ENCODE data around the gene GIPC3. TPM values are rescaled to one million over a fixed set of nuclear protein-coding genes. Genes with fewer than 3 reads are reported as not detected.

Gene GIPC3
- total RNA-seq, 2 experiments from 2014 or later, result 1.1 TPM

- H3K27me3 Mint-ChIP-seq, result no peaks in the 10 kb centered on the region
- no peak overlapping the region for H3K27ac ChIP-seq (ENCODE audit: low read depth in 1 of 2, low read length in 2 of 2)
- no peaks in the 10 kb centered on the region for H3K27me3 ChIP-seq (ENCODE audit: control insufficient read depth in 1 of 2, insufficient read depth in 2 of 2, low read length in 2 of 2)
- intact Hi-C loops (cut with DNase I, micrococcal nuclease), result no loop called here
- H3K9me3 Mint-ChIP-seq, result no peaks in the 10 kb centered on the region
- ATAC-seq (ENCODE audit: poor library complexity) (peak; percentile 16), DNase-seq (no peak)
- H3K27ac Mint-ChIP-seq, result peak overlapping the region; percentile 42
- peaks cover 46% of the 10 kb centered on the region for H3K36me3 Mint-ChIP-seq (ENCODE audit: low read depth)
- H3K36me3 ChIP-seq (ENCODE audit: insufficient read depth, low read length), result peaks cover 30% of the 10 kb centered on the region
- POLR2A ChIA-PET, result interaction anchor here (0.7 to 1.2 kb wide), 2 partner anchors 16 to 37 kb away, joined by 3 read pairs; no protein-coding TSS in a partner anchor
- H3K9me3 ChIP-seq (ENCODE audit: control insufficient read depth in 1 of 2, insufficient read depth in 1 of 2, low read length in 2 of 2), result peaks cover 0 to 10% of the 10 kb centered on the region in 2 experiments
- no peaks in the 10 kb centered on the region for H3K4me1 ChIP-seq (ENCODE audit: insufficient read depth, low read length)
- H3K4me3 ChIP-seq (ENCODE audit: low read length), result no peak overlapping the region
- CTCF ChIA-PET, result no interaction called here
- no peaks in the 10 kb centered on the region for H3K4me1 Mint-ChIP-seq (ENCODE audit: low read depth)
- TF ChIP-seq, protein P1, sequence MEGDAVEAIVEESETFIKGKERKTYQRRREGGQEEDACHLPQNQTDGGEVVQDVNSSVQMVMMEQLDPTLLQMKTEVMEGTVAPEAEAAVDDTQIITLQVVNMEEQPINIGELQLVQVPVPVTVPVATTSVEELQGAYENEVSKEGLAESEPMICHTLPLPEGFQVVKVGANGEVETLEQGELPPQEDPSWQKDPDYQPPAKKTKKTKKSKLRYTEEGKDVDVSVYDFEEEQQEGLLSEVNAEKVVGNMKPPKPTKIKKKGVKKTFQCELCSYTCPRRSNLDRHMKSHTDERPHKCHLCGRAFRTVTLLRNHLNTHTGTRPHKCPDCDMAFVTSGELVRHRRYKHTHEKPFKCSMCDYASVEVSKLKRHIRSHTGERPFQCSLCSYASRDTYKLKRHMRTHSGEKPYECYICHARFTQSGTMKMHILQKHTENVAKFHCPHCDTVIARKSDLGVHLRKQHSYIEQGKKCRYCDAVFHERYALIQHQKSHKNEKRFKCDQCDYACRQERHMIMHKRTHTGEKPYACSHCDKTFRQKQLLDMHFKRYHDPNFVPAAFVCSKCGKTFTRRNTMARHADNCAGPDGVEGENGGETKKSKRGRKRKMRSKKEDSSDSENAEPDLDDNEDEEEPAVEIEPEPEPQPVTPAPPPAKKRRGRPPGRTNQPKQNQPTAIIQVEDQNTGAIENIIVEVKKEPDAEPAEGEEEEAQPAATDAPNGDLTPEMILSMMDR (IDR thresholded peaks at IDR 0.05), result no peak
- no peak overlapping the region for H3K4me3 Mint-ChIP-seq
Measured at GRCh38 chr19:3538258-3538929, 46.9 kb upstream of the GIPC3 start.

GRCh38 chr19:3538965-3539755, 46.1 kb upstream of the GIPC3 start, which contains the start of gene TEKTIP1:
Gene TEKTIP1 (plus strand): TSS chr19:3539174. CDS start chr19:3539178, 4 bp downstream.
- H3K27ac ChIP-seq (ENCODE audit: low read depth in 1 of 2, low read length in 2 of 2), result no peak within 1 kb of the TSS
- H3K36me3 ChIP-seq (ENCODE audit: insufficient read depth, low read length), result peaks cover 24% of the 10 kb centered on the region
- H3K27ac Mint-ChIP-seq, result peak within 1 kb of the TSS; percentile 55
- no peak within 1 kb of the TSS for H3K4me3 ChIP-seq (ENCODE audit: low read length)
- intact Hi-C loops (cut with DNase I, micrococcal nuclease), result no loop called here
- no peak for DNase-seq
- H3K27me3 Mint-ChIP-seq, result no peaks in the 10 kb centered on the region
- ChIA-PET CTCF (no interaction called here), POLR2A (interaction anchor here (0.7 to 1.2 kb wide), 2 partner anchors 15 to 38 kb away, joined by 3 read pairs; no protein-coding TSS in a partner anchor)
- ATAC-seq (ENCODE audit: poor library complexity), result no peak
- no peaks in the 10 kb centered on the region for H3K4me1 Mint-ChIP-seq (ENCODE audit: low read depth)
- no peaks in the 10 kb centered on the region for H3K27me3 ChIP-seq (ENCODE audit: control insufficient read depth in 1 of 2, insufficient read depth in 2 of 2, low read length in 2 of 2)
- no peaks in the 10 kb centered on the region for H3K4me1 ChIP-seq (ENCODE audit: insufficient read depth, low read length)
- H3K9me3 ChIP-seq (ENCODE audit: control insufficient read depth in 1 of 2, insufficient read depth in 1 of 2, low read length in 2 of 2), result peaks cover 0 to 10% of the 10 kb centered on the region in 2 experiments
- H3K4me3 Mint-ChIP-seq, result no peak within 1 kb of the TSS
- peaks cover 41% of the 10 kb centered on the region for H3K36me3 Mint-ChIP-seq (ENCODE audit: low read depth)
- H3K9me3 Mint-ChIP-seq, result no peaks in the 10 kb centered on the region
- TF ChIP-seq, protein P1 (IDR thresholded peaks at IDR 0.05), result no peak

GRCh38 chr19:3539756-3540118, 45.5 kb upstream of the GIPC3 start:
- Mint-ChIP-seq H3K4me1 (ENCODE audit: low read depth) (no peaks in the 10 kb centered on the region), H3K27ac (peak overlapping the region; percentile 55), H3K36me3 (ENCODE audit: low read depth) (peaks cover 35% of the 10 kb centered on the region), H3K9me3 (no peaks in the 10 kb centered on the region), H3K4me3 (no peak overlapping the region), H3K27me3 (no peaks in the 10 kb centered on the region)
- peaks cover 3% of the 10 kb centered on the region for H3K4me1 ChIP-seq (ENCODE audit: insufficient read depth, low read length)
- DNase-seq (no peak), ATAC-seq (ENCODE audit: poor library complexity) (no peak)
- H3K27me3 ChIP-seq (ENCODE audit: control insufficient read depth in 1 of 2, insufficient read depth in 2 of 2, low read length in 2 of 2), result no peaks in the 10 kb centered on the region
- H3K9me3 ChIP-seq (ENCODE audit: control insufficient read depth in 1 of 2, insufficient read depth in 1 of 2, low read length in 2 of 2), result peaks cover 0 to 10% of the 10 kb centered on the region in 2 experiments
- POLR2A ChIA-PET, result interaction anchor here (1.2 kb wide), 1 partner anchor 14 kb away, joined by 3 read pairs; no protein-coding TSS in a partner anchor
- H3K27ac ChIP-seq (ENCODE audit: low read depth in 1 of 2, low read length in 2 of 2), result no peak overlapping the region
- CTCF ChIA-PET, result no interaction called here
- intact Hi-C loops (cut with DNase I, micrococcal nuclease), result no loop called here
- TF ChIP-seq, protein P1 (IDR thresholded peaks at IDR 0.05), result no peak
- H3K4me3 ChIP-seq (ENCODE audit: low read length), result no peak overlapping the region
- H3K36me3 ChIP-seq (ENCODE audit: insufficient read depth, low read length), result peaks cover 23% of the 10 kb centered on the region

All from CD4-positive, alpha-beta T cell (primary cell).